IPS-NIHi7 (cell line): ENCODE measurements around the gene TMEM182.

ENCODE experiments used
- DNase-seq: peaks from one replicate; pipeline ENCODE4 v3.0.0; 2012; ENCODE audit warnings: mixed read lengths; ENCODE audit errors: extremely low spot score

TMEM182 gene

GRCh38 chr2:102761763-102762162 is at the start of gene TMEM182:
Gene TMEM182 (plus strand): TSS chr2:102762031. CDS start chr2:102762218, 187 bp downstream.
- DNase-seq = no peak

GRCh38 chr2:102717308-102718018 is 44.4 kb upstream of the TMEM182 start:
- DNase-seq = no peak

- no peak for DNase-seq
Observed at GRCh38 chr2:102718387-102719316, 43.2 kb upstream of the TMEM182 start.

- no peak for DNase-seq
Observed at GRCh38 chr2:102724016-102724490, 37.8 kb upstream of the TMEM182 start.

- DNase-seq = no peak
Observed at GRCh38 chr2:102724553-102724952, 37.3 kb upstream of the TMEM182 start.

GRCh38 chr2:102726128-102727087 is 35.4 kb upstream of the TMEM182 start:
- no peak for DNase-seq

GRCh38 chr2:102735416-102736109 is 26.3 kb upstream of the TMEM182 start:
- DNase-seq = no peak

- DNase-seq = peak; percentile 41
Observed at GRCh38 chr2:102736110-102736409, 25.8 kb upstream of the TMEM182 start.

GRCh38 chr2:102736410-102737409 is 25.1 kb upstream of the TMEM182 start:
- peak; percentile 95 for DNase-seq

GRCh38 chr2:102737431-102737830 is 24.4 kb upstream of the TMEM182 start:
- DNase-seq = no peak

GRCh38 chr2:102743259-102743658 is 18.6 kb upstream of the TMEM182 start:
- DNase-seq = no peak

GRCh38 chr2:102748107-102748506 is 13.7 kb upstream of the TMEM182 start:
- DNase-seq = no peak

GRCh38 chr2:102749938-102750337 is 11.9 kb upstream of the TMEM182 start:
- DNase-seq = no peak

- peak; percentile 33 for DNase-seq
Observed at GRCh38 chr2:102753563-102754159, 8.2 kb upstream of the TMEM182 start.

GRCh38 chr2:102754456-102755145 is 7.2 kb upstream of the TMEM182 start:
- DNase-seq = no peak

GRCh38 chr2:102755284-102755683 is 6.5 kb upstream of the TMEM182 start:
- no peak for DNase-seq

GRCh38 chr2:102758439-102758838 is 3.4 kb upstream of the TMEM182 start:
- DNase-seq = no peak

- DNase-seq = no peak
Observed at GRCh38 chr2:102764083-102764482, 2.3 kb downstream of the TMEM182 start.

- no peak for DNase-seq
Observed at GRCh38 chr2:102765061-102765460, 3.2 kb downstream of the TMEM182 start.
